ENCODE data around the gene NEK9. TPM values are rescaled to one million over a fixed set of nuclear protein-coding genes. Genes with fewer than 3 reads are reported as not detected.

The NEK9 gene
- total RNA-seq, 1 donor from 2014 or later: 25.9 TPM

DNA sequence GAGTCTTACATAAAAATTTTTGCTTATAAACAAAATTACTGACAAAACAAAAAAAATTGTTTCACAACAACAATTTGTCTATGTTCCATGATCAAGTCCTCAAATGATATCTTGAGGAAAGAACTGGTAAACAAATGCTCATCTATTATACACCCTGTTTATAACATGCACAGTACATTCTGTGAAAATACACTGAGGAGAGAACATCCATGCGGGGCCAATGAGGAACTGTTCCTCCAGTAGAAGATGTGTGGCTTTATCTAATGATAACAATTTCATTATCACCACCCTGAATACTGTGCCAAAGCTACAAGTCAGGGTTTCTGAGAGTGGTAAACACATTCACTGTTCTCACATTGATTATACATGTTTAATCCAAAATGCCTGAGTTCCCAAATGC, 86.3 kb downstream of the NEK9 start:
- TF ChIP-seq EZH2 (IDR thresholded peaks at IDR 0.05) (no peak), EZH2phosphoT487 (IDR thresholded peaks at IDR 0.05) (no peak)
- TF ChIP-seq, protein P1, sequence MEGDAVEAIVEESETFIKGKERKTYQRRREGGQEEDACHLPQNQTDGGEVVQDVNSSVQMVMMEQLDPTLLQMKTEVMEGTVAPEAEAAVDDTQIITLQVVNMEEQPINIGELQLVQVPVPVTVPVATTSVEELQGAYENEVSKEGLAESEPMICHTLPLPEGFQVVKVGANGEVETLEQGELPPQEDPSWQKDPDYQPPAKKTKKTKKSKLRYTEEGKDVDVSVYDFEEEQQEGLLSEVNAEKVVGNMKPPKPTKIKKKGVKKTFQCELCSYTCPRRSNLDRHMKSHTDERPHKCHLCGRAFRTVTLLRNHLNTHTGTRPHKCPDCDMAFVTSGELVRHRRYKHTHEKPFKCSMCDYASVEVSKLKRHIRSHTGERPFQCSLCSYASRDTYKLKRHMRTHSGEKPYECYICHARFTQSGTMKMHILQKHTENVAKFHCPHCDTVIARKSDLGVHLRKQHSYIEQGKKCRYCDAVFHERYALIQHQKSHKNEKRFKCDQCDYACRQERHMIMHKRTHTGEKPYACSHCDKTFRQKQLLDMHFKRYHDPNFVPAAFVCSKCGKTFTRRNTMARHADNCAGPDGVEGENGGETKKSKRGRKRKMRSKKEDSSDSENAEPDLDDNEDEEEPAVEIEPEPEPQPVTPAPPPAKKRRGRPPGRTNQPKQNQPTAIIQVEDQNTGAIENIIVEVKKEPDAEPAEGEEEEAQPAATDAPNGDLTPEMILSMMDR (IDR thresholded peaks at IDR 0.05): no peak
- no peak overlapping the region for H2AFZ ChIP-seq (replicated peaks)

DNA sequence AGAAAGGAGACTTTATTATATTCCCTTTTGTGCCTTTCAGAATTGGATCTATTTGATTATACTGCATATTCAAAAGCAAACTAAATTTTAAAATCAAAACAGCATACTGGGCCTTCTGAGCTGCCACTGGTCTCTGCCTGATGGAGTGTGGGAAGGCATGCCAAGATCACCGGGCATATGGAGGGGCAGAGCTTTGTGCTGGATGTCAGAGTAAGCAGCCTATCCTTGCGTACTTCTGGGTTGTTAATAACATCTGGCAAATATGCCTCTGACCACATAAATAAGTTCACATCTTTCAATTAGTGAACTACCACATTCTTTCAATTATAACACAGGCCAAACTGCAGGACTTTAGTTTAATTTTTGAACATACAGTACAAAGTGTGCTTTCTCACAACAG, 93.9 kb downstream of the NEK9 start:
- TF ChIP-seq EZH2phosphoT487 (IDR thresholded peaks at IDR 0.05): no peak
- TF ChIP-seq, protein P1 (IDR thresholded peaks at IDR 0.05): no peak
- no peak for TF ChIP-seq EZH2 (IDR thresholded peaks at IDR 0.05)
- Histone ChIP-seq H4K20me1 (ENCODE audit: low read depth) (no peaks in the 10 kb centered on the region), H3K79me2 (ENCODE audit: low read depth) (no peaks in the 10 kb centered on the region), H3K4me3 (no peak overlapping the region), H3K27ac (no peak overlapping the region), H3F3A (ENCODE audit: low read depth) (no peaks in the 10 kb centered on the region), H2AFZ (replicated peaks) (no peak overlapping the region), H3K4me2 (no peak overlapping the region), H3K9ac (no peak overlapping the region), H3K4me1 (no peaks in the 10 kb centered on the region), H3K9me3 (ENCODE audit: low read depth) (no peaks in the 10 kb centered on the region), H3K27me3 (no peaks in the 10 kb centered on the region), H3K36me3 (peaks cover 9% of the 10 kb centered on the region)
- Mint-ChIP-seq H3K27ac (no peak overlapping the region), H3K4me1 (no peaks in the 10 kb centered on the region), H3K4me3 (no peak overlapping the region), H3K27me3 (ENCODE audit: insufficient read depth, low read depth) (no peaks in the 10 kb centered on the region), H3K9me3 (no peaks in the 10 kb centered on the region), H3K36me3 (peaks cover 10% of the 10 kb centered on the region)
- no peak for DNase-seq (ENCODE audit: low spot score)

More for the DNA sequence above, 86.3 kb downstream of the NEK9 start:
- no peaks in the 10 kb centered on the region for H3F3A ChIP-seq (ENCODE audit: low read depth)
- no peak overlapping the region for H3K9ac ChIP-seq
- no peaks in the 10 kb centered on the region for H3K9me3 ChIP-seq (ENCODE audit: low read depth)
- no peak overlapping the region for H3K4me2 ChIP-seq
- DNase-seq (ENCODE audit: low spot score): no peak
- H3K79me2 ChIP-seq (ENCODE audit: low read depth): no peaks in the 10 kb centered on the region
- H3K9me3 Mint-ChIP-seq: no peaks in the 10 kb centered on the region
- no peak overlapping the region for H3K27ac ChIP-seq
- H3K27me3 Mint-ChIP-seq (ENCODE audit: insufficient read depth, low read depth): no peaks in the 10 kb centered on the region
- H3K4me1 ChIP-seq: no peaks in the 10 kb centered on the region
- H4K20me1 ChIP-seq (ENCODE audit: low read depth): no peaks in the 10 kb centered on the region
- no peaks in the 10 kb centered on the region for H3K36me3 ChIP-seq
- no peak overlapping the region for H3K4me3 ChIP-seq
- peaks cover 13% of the 10 kb centered on the region for H3K36me3 Mint-ChIP-seq
- no peak overlapping the region for H3K4me3 Mint-ChIP-seq
- H3K4me1 Mint-ChIP-seq: no peaks in the 10 kb centered on the region
- no peaks in the 10 kb centered on the region for H3K27me3 ChIP-seq
- no peak overlapping the region for H3K27ac Mint-ChIP-seq

DNA sequence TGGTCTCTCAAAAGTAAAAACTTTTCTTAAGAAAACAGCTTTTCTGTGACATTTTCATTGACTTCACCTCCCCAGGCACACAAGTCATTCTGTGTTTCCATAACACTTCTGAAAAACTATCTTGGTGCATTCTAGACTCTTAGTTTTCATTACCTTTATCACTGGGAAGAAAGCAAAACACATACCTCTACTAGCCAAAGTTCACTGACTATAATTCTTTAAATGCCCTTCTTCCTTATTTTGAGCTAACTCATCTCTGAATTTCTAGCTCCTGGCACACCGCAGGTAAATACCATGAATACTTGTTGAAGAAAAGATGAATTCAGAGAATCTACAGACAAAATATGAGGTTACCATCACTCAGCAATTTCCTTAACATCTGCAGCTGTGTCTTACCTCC, 96.7 kb downstream of the NEK9 start:
- Histone ChIP-seq H3K36me3 (peaks cover 9% of the 10 kb centered on the region), H3K79me2 (ENCODE audit: low read depth) (no peaks in the 10 kb centered on the region), H3K4me3 (no peak overlapping the region), H2AFZ (replicated peaks) (no peak overlapping the region), H3K4me2 (no peak overlapping the region), H3K4me1 (no peaks in the 10 kb centered on the region), H3K9ac (no peak overlapping the region), H4K20me1 (ENCODE audit: low read depth) (no peaks in the 10 kb centered on the region), H3K27me3 (no peaks in the 10 kb centered on the region), H3F3A (ENCODE audit: low read depth) (no peaks in the 10 kb centered on the region), H3K9me3 (ENCODE audit: low read depth) (no peaks in the 10 kb centered on the region), H3K27ac (no peak overlapping the region)
- no peaks in the 10 kb centered on the region for H3K4me1 Mint-ChIP-seq
- TF ChIP-seq EZH2 (IDR thresholded peaks at IDR 0.05): no peak
- TF ChIP-seq, protein P1 (IDR thresholded peaks at IDR 0.05): no peak
- H3K4me3 Mint-ChIP-seq: no peak overlapping the region
- peaks cover 5% of the 10 kb centered on the region for H3K36me3 Mint-ChIP-seq
- no peaks in the 10 kb centered on the region for H3K9me3 Mint-ChIP-seq
- DNase-seq (ENCODE audit: low spot score): no peak
- H3K27me3 Mint-ChIP-seq (ENCODE audit: insufficient read depth, low read depth): no peaks in the 10 kb centered on the region
- no peak overlapping the region for H3K27ac Mint-ChIP-seq

Small RNA genes lying within 50 kb of the gene (small RNA-seq; reads per million reads assigned to genes)
- gene HIF1AP1: not detected

Other genes starting within 250 kb of the NEK9 start
- 52.2 and 60.7 TPM in 2 replicates for gene DLST, start 245.1 kb downstream of the NEK9 start, total RNA-seq (ENCODE audit: low replicate concordance)
- gene RPS6KL1, start 203.8 kb downstream of the NEK9 start, total RNA-seq (ENCODE audit: low replicate concordance): 6.4 and 15.1 TPM in 2 replicates
- gene PGF, start 171.5 kb downstream of the NEK9 start, total RNA-seq (ENCODE audit: low replicate concordance): 1.0 and 2.1 TPM in 2 replicates
- 26.9 and 29.7 TPM in 2 replicates for gene EIF2B2, start 124.1 kb downstream of the NEK9 start, total RNA-seq (ENCODE audit: low replicate concordance)
- gene MLH3, start 75.6 kb downstream of the NEK9 start, total RNA-seq (ENCODE audit: low replicate concordance): 23.2 and 41.5 TPM in 2 replicates
- 38.8 and 43.1 TPM in 2 replicates for gene ACYP1, start 63.0 kb downstream of the NEK9 start, total RNA-seq (ENCODE audit: low replicate concordance)
- gene ZC2HC1C, start 57.4 kb downstream of the NEK9 start, total RNA-seq (ENCODE audit: low replicate concordance): 0.90 and 0.94 TPM in 2 replicates
- gene TMED10, start 49.6 kb upstream of the NEK9 start, total RNA-seq (ENCODE audit: low replicate concordance): 176 and 220 TPM in 2 replicates
- 32.9 and 98.6 TPM in 2 replicates for gene FOS, start 151.8 kb upstream of the NEK9 start, total RNA-seq (ENCODE audit: low replicate concordance)

Measured in neural progenitor cell (in vitro differentiated cells).